MM.1S (cell line): ENCODE results near the gene EIF5.

Source experiments
- DNase-seq: peaks from one replicate; pipeline ENCODE4 v3.0.0-alpha.2; 2015
- H2AFZ ChIP-seq: fragments of 300-600 bp; sonication (generic); 2 replicates; pipeline ENCODE4 v1.6.0; 2016; ENCODE audit warnings: antibody characterized with exemption, low read length
- H3F3A ChIP-seq: fragments of 300-600 bp; sonication (generic); 2 replicates; pipeline ENCODE4 v1.6.1; 2016; ENCODE audit warnings: mild to moderate bottlenecking, antibody characterized with exemption, low read length, moderate library complexity, mixed read lengths; ENCODE audit not compliant: insufficient read depth
- H3K27ac ChIP-seq: fragments of 300-600 bp; sonication (generic); 2 replicates; pipeline ENCODE4 v1.5.1; 2016; ENCODE audit warnings: mild to moderate bottlenecking, low read length
- H3K27me3 ChIP-seq: fragments of 300-600 bp; sonication (generic); replicated peaks from 2 replicates; pipeline ENCODE4 v1.6.0; 2016; ENCODE audit warnings: low read length; ENCODE audit not compliant: insufficient read depth
- H3K36me3 ChIP-seq: fragments of 300-600 bp; sonication (generic); replicated peaks from 2 replicates; pipeline ENCODE4 v1.6.1; 2016; ENCODE audit warnings: mild to moderate bottlenecking, low read length, mixed read lengths; ENCODE audit not compliant: insufficient read depth
- H3K4me1 ChIP-seq: fragments of 300-600 bp; sonication (generic); 2 replicates; pipeline ENCODE4 v1.6.1; 2016; ENCODE audit warnings: low read length, mixed read lengths
- H3K4me2 ChIP-seq: fragments of 300-600 bp; sonication (generic); 2 replicates; pipeline ENCODE4 v1.6.0; 2016; ENCODE audit warnings: low read depth, low read length
- H3K4me3 ChIP-seq: fragments of 300-600 bp; sonication (generic); 2 replicates; pipeline ENCODE4 v1.5.1; 2016; ENCODE audit warnings: low read length, mixed read lengths
- H3K79me2 ChIP-seq: fragments of 300-600 bp; sonication (generic); 2 replicates; pipeline ENCODE4 v1.6.1; 2016; ENCODE audit warnings: mixed run types, low read length, mixed read lengths
- H3K9ac ChIP-seq: fragments of 300-600 bp; sonication (generic); 2 replicates; pipeline ENCODE4 v1.6.1; 2016; ENCODE audit warnings: low read length, mixed read lengths
- H3K9me2 ChIP-seq: fragments of 300-600 bp; sonication (generic); replicated peaks from 2 replicates; pipeline ENCODE4 v1.6.1; 2016; ENCODE audit warnings: mild to moderate bottlenecking, low read length, mixed read lengths; ENCODE audit not compliant: insufficient read depth
- H3K9me3 ChIP-seq: fragments of 300-600 bp; sonication (generic); replicated peaks from 2 replicates; pipeline ENCODE4 v1.6.1; 2016; ENCODE audit warnings: mild to moderate bottlenecking, low read length, mixed read lengths; ENCODE audit not compliant: insufficient read depth
- H4K20me1 ChIP-seq: fragments of 300-600 bp; sonication (generic); 2 replicates; pipeline ENCODE4 v1.6.1; 2016; ENCODE audit warnings: mild to moderate bottlenecking, low read length, moderate library complexity, mixed read lengths; ENCODE audit not compliant: insufficient read depth
- EZH2 ChIP-seq: fragments of 300-600 bp; sonication (generic); optimal IDR thresholded peaks from 2 replicates; pipeline ENCODE3; 2017; ENCODE audit warnings: low read depth, mild to moderate bottlenecking, antibody characterized with exemption, low read length, mixed read lengths
- EZH2phosphoT487 ChIP-seq: fragments of 300-600 bp; sonication (generic); IDR thresholded peaks from 2 replicates; pipeline ENCODE4 v1.6.1; 2018; ENCODE audit warnings: antibody characterized with exemption, low read length
- TF ChIP-seq, protein P1 (sequence below): fragments of 300-600 bp; sonication (generic); IDR thresholded peaks from 2 replicates; pipeline ENCODE4 v1.5.1; 2016; ENCODE audit warnings: antibody characterized with exemption, low read length, mixed read lengths

Gene EIF5

DNA sequence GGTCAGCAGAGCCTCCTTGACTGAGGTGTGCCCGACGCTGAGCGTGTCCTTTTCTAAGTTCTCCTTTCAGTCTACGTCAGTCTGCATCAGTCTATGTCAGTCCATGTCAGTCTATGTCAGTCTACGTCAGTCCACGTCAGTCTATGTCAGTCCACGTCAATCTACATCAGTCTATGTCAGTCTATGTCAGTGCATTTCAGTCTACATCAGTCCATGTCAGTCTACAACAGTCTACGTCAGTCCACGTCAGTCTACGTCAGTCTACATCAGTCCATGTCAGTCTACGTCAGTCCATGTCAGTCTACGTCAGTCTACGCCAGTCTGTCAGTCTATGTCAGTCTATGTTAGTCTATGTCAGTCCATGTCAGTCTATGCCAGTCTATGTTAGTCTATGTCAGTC, 15.9 kb downstream of the EIF5 start:
- H3K27ac ChIP-seq: no peak overlapping the region
- H3K9me3 ChIP-seq: no peaks in the 10 kb centered on the region
- no peak overlapping the region for H3K4me3 ChIP-seq
- H3K9ac ChIP-seq: no peak overlapping the region
- no peaks in the 10 kb centered on the region for H3F3A ChIP-seq
- no peak overlapping the region for H2AFZ ChIP-seq
- TF ChIP-seq EZH2: no peak
- TF ChIP-seq, protein P1, sequence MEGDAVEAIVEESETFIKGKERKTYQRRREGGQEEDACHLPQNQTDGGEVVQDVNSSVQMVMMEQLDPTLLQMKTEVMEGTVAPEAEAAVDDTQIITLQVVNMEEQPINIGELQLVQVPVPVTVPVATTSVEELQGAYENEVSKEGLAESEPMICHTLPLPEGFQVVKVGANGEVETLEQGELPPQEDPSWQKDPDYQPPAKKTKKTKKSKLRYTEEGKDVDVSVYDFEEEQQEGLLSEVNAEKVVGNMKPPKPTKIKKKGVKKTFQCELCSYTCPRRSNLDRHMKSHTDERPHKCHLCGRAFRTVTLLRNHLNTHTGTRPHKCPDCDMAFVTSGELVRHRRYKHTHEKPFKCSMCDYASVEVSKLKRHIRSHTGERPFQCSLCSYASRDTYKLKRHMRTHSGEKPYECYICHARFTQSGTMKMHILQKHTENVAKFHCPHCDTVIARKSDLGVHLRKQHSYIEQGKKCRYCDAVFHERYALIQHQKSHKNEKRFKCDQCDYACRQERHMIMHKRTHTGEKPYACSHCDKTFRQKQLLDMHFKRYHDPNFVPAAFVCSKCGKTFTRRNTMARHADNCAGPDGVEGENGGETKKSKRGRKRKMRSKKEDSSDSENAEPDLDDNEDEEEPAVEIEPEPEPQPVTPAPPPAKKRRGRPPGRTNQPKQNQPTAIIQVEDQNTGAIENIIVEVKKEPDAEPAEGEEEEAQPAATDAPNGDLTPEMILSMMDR: no peak
- TF ChIP-seq EZH2phosphoT487: no peak
- DNase-seq: no peak
- no peaks in the 10 kb centered on the region for H3K9me2 ChIP-seq
- no peaks in the 10 kb centered on the region for H3K4me1 ChIP-seq
- no peaks in the 10 kb centered on the region for H4K20me1 ChIP-seq
- no peaks in the 10 kb centered on the region for H3K36me3 ChIP-seq
- no peaks in the 10 kb centered on the region for H3K79me2 ChIP-seq
- no peaks in the 10 kb centered on the region for H3K27me3 ChIP-seq
- no peak overlapping the region for H3K4me2 ChIP-seq

DNA sequence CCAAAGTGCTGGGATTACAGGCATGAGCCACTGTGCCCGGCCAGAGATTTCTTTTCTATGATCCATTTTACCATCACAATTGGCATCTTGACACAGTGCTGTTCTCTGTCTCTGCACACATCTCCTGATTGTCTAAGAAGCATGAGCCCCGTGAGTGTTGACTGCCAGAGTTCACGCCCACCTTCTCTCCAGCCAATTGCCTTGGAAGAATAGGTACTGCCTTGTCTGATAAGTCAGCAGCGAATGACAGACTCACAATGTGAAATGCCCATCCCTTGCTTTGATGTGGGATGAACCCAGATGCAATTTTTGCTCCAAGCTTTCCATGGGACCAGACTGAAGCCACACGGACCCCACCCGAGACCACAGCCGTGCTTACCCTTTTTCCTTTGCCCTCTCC, 19.3 kb downstream of the EIF5 start:
- H3K4me2 ChIP-seq: no peak overlapping the region
- H3K9me3 ChIP-seq: no peaks in the 10 kb centered on the region
- no peaks in the 10 kb centered on the region for H3K27me3 ChIP-seq
- no peaks in the 10 kb centered on the region for H3K4me1 ChIP-seq
- TF ChIP-seq EZH2: no peak
- TF ChIP-seq EZH2phosphoT487: no peak
- TF ChIP-seq, protein P1: no peak
- DNase-seq: no peak
- H3K36me3 ChIP-seq: no peaks in the 10 kb centered on the region
- no peaks in the 10 kb centered on the region for H4K20me1 ChIP-seq
- no peaks in the 10 kb centered on the region for H3K9me2 ChIP-seq
- no peaks in the 10 kb centered on the region for H3K79me2 ChIP-seq
- no peak overlapping the region for H3K27ac ChIP-seq
- H3K4me3 ChIP-seq: no peak overlapping the region
- H2AFZ ChIP-seq: no peak overlapping the region
- H3K9ac ChIP-seq: no peak overlapping the region
- H3F3A ChIP-seq: no peaks in the 10 kb centered on the region

DNA sequence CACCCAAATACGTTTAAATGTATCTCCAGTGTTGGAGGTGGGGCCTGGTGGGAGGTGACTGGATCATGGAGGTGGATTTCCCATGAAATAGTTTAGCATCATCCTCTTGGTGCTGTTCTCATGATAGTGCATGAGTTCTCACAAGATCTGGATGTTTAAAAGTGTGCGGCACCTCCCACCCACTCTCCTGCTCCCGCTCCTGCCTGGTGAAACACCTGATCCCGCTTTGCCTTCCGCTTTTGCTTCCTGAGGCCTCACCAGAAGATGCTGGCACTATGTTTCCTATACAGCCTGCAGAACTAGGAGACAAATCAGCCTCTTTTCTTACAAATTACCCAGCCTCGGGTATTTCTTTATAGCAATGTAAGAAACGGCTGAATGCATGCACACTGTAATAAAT, 20.1 kb downstream of the EIF5 start:
- Histone ChIP-seq H3K4me1 (no peaks in the 10 kb centered on the region), H3K9me2 (no peaks in the 10 kb centered on the region), H3K4me3 (no peak overlapping the region), H3K9me3 (no peaks in the 10 kb centered on the region), H3K27ac (no peak overlapping the region), H4K20me1 (no peaks in the 10 kb centered on the region), H3F3A (no peaks in the 10 kb centered on the region), H3K27me3 (no peaks in the 10 kb centered on the region), H3K9ac (no peak overlapping the region), H3K4me2 (no peak overlapping the region), H3K79me2 (no peaks in the 10 kb centered on the region), H3K36me3 (no peaks in the 10 kb centered on the region), H2AFZ (no peak overlapping the region)
- TF ChIP-seq EZH2phosphoT487: no peak
- TF ChIP-seq EZH2: no peak
- TF ChIP-seq, protein P1: no peak
- DNase-seq: no peak
